CD4-positive, alpha-beta T cell treated with Interleukin-12 subunit alpha and Interleukin-12 subunit beta, for 1 hour (primary cell): ENCODE data around the gene DENND1B.
"Not testable (repeated sequence)": the region's sequence is repeated elsewhere in the genome, so short reads cannot be mapped to it uniquely, and the experiment has no call there.

ENCODE experiments used
- DNase-seq: peaks from one replicate; pipeline ENCODE4 v3.0.0-alpha.2; 2020

Gene DENND1B

DNA sequence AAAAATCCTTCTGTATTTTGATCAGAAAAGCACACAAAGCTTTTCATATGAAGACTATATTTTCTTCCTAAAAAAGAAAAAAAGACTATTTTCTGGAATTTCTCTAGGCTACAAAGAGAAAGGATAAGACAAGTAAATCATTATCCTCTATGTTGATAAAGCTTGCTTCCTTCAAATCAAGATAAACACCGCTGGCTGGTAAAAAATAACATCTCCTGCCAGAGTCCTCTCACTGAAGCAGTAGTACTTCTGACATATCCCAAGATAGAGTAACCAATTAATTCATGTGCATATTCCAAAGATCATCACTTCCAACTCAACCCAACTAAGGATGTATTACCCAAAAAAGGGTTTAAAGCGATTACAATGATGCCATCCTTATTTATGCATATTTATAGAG, 34.3 kb downstream of the DENND1B start:
- DNase-seq, result no peak

GRCh38 chr1:197738927-197739326, 36.4 kb downstream of the DENND1B start:
- DNase-seq, result no peak

GRCh38 chr1:197737916-197738315, 37.4 kb downstream of the DENND1B start:
- DNase-seq, result no peak

- no peak for DNase-seq
Measured at GRCh38 chr1:197736685-197737084, 38.6 kb downstream of the DENND1B start.

DNA sequence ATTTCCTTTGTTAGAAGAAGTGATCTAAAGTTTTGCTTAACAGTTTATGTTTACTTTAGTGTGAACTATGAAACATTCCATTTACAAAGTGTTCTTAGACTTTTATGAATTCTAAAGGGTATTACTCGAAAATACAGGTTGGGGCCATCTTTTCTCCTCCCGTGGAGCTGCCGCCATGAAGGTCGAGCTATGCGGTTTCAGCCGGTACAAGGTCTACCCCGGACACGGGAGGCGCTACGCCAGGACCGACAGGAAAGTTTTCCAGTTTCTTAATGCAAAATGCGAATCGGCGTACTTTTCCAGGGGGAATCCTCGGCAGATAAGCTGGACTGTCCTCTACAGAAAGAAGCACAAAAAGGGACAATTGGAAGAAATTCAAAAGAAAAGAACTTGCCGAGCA, 39.8 kb downstream of the DENND1B start:
- DNase-seq, result no peak

- DNase-seq, result no peak
Measured at GRCh38 chr1:197733324-197733723, 42.0 kb downstream of the DENND1B start.

DNA sequence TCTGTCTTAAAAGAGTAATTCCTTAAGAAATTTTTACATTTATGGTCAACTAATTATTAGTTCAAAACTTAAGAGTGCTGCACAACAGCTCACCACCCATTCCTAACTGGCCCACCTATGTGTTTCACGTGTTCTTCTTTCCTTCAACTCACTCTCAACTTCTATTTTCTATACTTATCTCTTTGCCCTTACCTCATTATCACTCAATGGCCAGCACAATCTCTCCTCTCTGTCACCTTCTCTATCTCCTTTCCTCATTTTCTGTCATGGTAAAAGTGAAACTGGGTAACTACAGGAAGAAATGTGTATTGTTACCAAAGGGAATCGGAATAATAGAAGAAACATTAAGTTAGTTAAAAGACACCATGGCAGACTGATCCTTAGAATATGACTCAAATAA, 43.1 kb downstream of the DENND1B start:
- DNase-seq, result no peak

DNA sequence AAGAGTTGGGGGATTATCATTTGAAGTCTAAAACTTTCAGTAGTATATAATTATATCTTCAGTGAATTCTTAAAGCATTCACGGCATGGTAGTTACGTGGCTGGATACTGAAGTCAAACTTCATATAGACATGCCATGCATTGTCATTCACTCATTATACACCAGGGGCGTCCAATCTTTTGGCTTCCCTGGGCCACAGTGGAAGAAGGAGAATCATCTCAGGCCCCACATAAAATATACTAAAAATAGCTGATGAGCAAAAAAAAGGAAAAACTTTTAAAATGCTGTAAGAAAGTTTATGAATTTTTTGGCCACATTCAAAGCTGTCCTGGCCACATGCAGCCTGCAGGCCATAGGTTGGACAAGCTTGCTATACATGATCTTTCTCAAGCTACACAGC, 43.8 kb downstream of the DENND1B start:
- no peak for DNase-seq

- no peak for DNase-seq
Measured at GRCh38 chr1:197725976-197726375, 49.3 kb downstream of the DENND1B start.

GRCh38 chr1:197725044-197725443, 50.2 kb downstream of the DENND1B start:
- DNase-seq, result peak; percentile 2

GRCh38 chr1:197715806-197716205, 59.5 kb downstream of the DENND1B start:
- DNase-seq, result no peak

DNA sequence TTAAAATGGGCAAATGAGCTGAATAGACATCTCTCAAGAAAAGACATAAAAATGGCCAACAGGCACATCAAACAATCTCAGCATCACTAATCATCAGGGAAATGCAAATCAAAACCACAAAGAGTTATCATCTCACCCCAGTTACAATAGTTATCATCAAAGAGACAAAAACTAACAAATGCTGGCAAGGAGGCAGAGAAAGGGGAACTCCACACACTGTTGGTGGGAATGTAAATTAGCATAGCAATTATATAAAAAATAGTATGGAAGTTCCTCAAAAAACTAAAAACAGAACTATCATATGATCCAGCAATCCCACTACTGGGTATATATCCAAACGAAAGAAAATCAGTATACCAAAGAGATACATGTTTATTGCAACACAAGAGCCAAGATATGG, 68.7 kb downstream of the DENND1B start:
- no peak for DNase-seq

DNA sequence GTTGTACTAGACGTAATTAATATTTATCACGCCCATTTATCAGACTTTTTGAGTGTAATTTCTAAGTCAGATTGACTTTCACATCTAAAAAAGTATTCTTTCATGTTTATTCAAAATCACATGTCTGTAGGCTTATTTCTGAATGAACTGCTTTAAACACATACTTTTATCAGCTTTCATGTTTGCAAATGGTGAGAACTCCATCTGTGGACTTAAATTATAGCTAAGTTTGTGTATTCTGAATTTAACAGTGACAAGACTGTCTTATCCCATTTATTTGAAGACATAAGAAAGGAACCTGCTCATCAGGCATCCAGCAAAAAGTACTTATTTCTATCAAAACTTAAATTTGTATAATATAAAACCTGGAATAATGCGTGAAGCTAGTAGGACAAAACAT, 69.3 kb downstream of the DENND1B start:
- DNase-seq, result no peak

DNA sequence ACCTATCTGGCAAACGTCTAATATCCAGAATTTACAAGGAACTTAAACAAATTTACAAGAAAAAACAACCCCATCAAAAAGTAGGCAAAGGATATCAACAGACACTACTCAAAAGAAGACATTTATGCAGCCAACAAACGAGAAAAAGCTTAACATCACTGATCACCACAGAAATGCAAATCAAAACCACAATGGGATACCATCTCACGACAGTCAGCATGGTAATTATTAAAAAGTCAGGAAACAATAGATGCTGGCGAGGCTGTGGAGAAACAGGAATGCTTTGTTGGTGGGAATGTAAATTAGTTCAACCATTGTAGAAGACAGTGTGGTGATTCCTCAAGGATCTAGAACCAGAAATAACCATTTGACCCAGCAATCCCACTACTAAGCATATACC, 74.6 kb downstream of the DENND1B start:
- not testable (repeated sequence) for DNase-seq

- no peak for DNase-seq
Measured at GRCh38 chr1:197696372-197696771, 78.9 kb downstream of the DENND1B start.

DNA sequence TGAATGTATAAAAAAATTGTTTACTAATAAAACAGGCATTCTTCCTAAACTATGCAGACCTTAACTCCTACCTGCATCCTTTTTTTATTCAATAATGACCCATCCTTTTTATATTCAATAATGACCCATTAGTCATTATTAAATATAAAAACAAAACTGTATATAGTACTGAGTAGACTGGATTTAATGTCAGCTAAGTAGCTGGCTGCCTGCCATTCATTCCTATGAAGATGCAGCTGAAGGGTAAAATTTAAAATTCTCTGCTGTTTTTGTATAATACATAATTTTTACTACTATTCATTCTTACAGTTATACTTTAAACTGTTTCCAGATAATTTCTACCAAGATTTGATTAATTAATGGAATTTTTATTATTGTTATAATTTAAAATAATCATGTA, 79.3 kb downstream of the DENND1B start:
- no peak for DNase-seq

- DNase-seq, result peak; percentile 19
Measured at GRCh38 chr1:197692965-197693364, 82.3 kb downstream of the DENND1B start.

DNA sequence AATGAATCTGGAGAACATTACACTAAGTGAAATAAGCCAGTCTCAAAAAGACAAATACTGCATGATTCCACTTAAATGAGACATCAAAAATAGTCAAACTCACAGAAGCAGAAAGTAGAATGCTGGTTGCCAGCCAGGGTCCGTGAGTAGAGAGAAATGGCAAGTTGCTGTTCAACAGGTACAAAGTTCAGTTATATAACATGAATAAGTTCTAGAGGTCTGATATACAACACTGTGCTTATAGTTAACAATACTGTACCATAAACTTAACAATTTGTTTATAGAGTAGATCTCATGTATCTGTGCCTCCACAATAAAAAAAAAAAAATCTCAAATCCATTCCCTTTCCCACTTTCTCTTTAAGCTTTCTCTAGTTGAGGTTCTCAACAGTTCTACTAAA, 83.5 kb downstream of the DENND1B start:
- DNase-seq, result no peak

- no peak for DNase-seq
Measured at GRCh38 chr1:197690074-197690473, 85.2 kb downstream of the DENND1B start.

- no peak for DNase-seq
Measured at GRCh38 chr1:197688233-197688632, 87.0 kb downstream of the DENND1B start.

DNA sequence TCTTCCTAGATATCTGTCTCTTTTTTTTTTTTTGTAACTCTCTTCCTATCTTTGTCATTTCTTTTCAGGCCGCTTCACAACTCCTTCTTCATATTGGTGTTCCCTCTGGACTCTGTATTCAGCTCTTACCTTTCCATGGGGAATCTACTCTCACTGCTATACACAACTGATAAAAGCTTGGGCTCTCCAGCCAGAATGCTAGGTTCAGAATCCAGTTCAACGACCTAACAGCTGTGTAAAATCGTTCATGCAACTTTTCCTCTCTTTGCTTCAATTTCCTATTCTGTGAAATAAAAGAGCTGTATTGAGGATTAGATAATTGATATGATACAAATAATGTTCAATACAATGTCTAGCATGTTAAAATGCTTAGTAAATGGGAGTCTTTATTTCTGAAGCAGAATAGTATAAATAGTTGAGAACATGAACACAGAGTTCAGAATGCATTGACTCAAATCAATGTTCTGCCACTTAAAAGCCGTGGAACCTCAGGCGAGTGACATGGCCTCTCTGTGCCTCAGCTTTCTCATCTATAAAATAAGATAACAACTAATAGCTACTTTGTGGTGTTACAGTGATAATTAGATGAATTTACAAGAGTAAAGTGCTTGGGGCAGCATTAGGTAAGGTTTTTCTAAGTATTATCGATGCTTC, 88.5 kb downstream of the DENND1B start:
- no peak for DNase-seq

DNA sequence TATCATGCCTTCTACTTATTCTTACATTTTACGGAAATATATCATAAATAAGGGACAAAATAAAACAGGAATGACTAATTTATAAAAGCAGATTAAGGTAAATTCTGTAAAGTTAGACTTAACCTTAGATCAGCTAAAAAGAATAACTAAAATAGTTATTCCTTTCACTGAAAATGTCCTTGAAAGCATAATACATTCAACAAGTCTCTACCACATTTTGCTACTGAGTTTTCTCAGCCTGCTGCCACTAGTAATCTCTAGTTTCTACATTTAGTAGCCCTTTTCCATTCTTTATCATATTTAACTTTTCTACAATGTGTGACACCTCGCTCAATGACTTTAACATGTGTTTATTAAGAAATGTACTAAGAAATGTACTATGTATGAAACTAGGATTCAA, 89.0 kb downstream of the DENND1B start:
- DNase-seq, result no peak

GRCh38 chr1:197685785-197686184, 89.5 kb downstream of the DENND1B start:
- no peak for DNase-seq

GRCh38 chr1:197683895-197684553, 91.3 kb downstream of the DENND1B start:
- DNase-seq, result no peak

DNA sequence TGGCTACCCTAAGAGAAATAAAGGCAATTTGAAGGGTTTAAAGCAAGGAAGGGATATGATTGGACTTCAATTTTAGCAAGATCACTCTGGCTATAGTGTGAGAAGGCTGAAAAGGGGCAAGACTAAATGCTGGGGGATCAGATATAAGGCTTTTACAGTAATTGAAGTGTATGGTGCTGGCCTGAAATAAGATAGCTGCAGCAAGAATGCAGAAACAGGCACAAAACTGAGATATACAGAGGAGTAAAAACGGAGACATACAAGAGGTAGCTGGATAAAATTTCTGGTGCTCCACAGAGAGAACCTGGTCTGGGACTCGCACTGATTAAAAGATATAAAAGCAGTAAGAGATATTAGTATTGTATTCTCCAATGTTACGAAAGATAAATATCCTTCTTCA, 92.0 kb downstream of the DENND1B start:
- DNase-seq, result no peak
